NCI-H146 (cell line): ENCODE results near the gene CERS4.
"Not testable (repeated sequence)": the region's sequence is repeated elsewhere in the genome, so short reads cannot be mapped to it uniquely, and the experiment has no call there.

Source experiments
- DNase-seq: peaks from one replicate; lab custom pipeline; 2025; lab: John Stamatoyannopoulos, UW

The CERS4 gene

DNA sequence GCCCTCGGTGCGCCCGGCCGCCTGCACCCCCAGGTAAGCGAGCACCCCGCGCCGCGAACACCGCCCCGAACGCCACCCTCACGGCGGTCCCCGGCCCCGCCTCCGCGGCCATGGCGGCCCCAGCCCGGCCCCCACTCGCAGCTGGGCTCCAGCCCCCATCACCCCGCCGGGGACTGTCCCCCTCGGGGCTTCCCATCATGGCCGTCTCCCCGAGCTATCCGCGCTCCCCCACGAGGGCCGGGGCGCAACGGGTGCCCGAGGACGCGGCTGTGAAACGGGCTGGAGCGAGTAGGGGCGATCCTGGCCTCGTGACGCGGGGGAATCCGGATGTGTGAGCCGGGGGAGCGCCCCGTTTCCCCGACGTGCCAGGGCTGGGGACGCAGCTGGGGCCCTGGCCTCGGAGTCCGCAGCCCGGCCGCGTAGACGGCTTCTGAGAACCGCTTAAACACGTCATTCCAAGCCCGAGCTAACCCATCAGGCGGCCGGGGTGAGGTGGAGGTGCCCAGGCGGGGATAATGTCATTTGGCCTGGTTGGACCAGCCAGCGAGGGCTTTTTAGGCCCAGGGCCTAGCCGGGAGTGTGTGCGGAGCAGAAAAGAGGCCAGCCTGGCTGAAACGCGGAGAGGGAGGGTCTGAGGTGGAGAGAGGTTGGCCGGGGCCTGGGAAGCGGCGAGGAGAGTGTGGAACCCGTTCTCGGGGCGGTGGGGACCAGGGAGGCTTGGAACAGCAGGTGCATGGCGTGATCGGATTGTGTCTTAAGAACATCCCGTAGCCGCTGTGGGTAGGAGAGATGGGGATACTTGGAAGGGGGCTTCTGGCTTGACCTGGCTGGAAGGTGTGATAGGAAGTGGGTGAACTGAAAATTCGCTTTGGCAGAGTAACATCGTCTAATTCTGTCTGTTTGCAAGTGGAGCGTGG is 550 bp downstream of the CERS4 start:
- DNase-seq, result peak; percentile 1

GRCh38 chr19:8210421-8211101 is 1.4 kb downstream of the CERS4 start:
- peak; percentile 20 for DNase-seq

- no peak for DNase-seq
These were observed 3.0 kb downstream of the CERS4 start for GRCh38 chr19:8212212-8212611.

DNA sequence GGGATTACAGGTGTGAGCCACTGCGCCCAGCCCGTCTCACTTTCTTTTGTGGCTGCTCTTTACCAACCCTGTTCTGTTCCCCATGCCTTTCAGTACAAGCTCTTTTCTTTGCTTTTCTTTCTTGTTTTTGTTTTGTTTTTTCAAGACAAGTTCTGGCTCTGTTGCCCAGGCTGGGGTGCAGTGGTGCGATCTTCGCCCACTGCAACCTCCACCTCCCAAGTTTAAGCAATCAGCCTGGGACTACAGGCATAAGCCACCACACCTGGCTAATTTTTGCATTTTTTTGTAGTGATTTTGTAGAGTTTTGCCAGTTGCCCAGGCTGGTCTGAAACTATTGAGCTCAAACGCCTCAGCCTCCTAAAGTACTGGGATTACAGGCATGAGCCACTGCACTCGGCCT is 3.7 kb downstream of the CERS4 start:
- no peak for DNase-seq

- no peak for DNase-seq
These were observed 4.9 kb downstream of the CERS4 start for GRCh38 chr19:8213827-8214672.

- DNase-seq, result no peak
These were observed 5.6 kb downstream of the CERS4 start for GRCh38 chr19:8214802-8215201.

GRCh38 chr19:8215783-8216182 is 6.6 kb downstream of the CERS4 start:
- DNase-seq, result no peak

GRCh38 chr19:8216357-8216756 is 7.2 kb downstream of the CERS4 start:
- no peak for DNase-seq

- DNase-seq, result not testable (repeated sequence)
These were observed 9.0 kb downstream of the CERS4 start for GRCh38 chr19:8218127-8218526.

DNA sequence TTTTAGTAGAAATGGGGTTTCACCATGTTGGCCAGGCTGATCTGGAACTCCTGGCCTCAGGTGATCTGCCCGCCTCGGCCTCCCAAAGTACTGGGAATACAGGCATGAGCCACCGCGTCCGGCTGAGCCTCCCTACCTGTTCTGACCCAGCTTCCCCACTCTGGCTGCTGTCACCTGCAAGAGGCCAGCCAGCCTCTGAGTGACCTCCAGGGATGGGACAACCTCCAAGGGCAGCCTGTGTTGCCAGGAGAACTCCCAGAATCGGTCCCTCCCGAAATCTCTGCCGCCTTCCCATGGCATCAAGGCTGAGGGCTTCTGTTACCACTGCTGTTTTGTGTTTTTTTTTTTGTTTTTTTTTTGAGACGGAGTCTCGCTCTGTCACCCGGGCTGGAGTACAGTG is 11.3 kb downstream of the CERS4 start:
- no peak for DNase-seq

- no peak for DNase-seq
These were observed 12.0 kb downstream of the CERS4 start for GRCh38 chr19:8221161-8221560.

DNA sequence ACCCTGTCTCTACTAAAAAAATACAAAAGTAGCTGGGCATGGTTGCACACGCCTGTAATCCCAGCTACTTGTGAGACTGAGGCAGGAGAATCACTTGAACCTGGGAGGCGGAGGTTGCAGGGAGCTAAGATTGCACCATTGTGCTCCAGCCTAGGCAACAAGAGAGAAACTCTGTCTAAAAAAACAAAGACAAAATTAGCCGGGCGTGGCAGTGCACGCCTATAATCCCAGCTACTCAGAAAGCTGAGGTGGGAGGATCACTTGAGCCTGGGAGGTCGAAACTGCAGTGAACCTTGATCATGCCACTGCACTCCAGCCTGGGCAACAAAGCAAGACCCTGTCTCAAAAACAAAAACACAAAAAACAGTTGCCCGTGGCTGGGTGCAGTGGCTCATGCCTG is 14.3 kb downstream of the CERS4 start:
- not testable (repeated sequence) for DNase-seq

GRCh38 chr19:8224394-8225145 is 15.4 kb downstream of the CERS4 start:
- DNase-seq, result no peak

DNA sequence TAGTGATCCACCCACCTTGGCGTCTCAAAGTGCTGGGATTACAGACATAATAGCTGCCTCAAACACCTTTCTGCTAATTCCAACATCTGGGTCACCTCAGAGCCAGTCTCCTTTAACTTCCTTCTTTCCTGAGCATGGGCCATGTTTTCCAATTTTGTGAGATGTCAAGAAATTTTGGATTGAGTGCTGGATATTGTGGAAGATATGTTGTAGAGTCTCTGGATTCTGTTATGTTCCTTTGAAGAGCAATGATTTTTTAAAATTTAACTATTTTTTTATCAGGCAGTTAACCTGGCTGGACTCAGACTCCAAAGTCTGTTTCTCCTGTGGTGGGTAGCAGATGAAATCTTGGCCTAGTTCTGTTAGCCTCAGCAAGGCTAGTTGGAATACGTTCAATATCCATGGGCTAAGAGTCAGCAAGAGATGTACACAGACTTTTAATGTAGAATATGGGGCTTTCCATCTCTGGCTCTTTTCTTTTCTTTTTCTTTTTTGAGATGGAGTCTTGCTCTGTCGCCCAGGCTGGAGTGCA is 22.0 kb downstream of the CERS4 start:
- no peak for DNase-seq

- DNase-seq, result no peak
These were observed 24.2 kb downstream of the CERS4 start for GRCh38 chr19:8233370-8233769.

DNA sequence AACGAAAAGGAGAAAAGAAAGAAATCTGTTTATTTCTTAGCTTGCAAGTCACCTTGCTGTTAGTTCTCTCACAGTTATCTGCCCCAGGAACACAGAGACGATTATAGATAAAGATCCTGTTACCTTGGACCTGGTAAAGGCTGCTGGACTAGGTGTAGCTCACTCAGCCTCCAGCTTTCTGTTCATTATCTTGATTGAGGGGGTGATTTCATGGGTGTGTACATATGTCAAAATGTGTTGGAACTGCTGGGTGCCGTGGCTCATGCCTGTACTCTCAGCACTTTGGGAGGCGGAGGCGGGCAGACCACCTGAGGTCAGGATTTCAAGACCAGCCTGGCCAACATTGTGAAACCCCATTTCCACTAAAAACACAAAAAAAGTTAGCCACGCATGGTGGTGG is 27.9 kb downstream of the CERS4 start:
- no peak for DNase-seq

- DNase-seq, result no peak
These were observed 29.1 kb downstream of the CERS4 start for GRCh38 chr19:8238251-8238650.

GRCh38 chr19:8239528-8240273 is 30.5 kb downstream of the CERS4 start:
- no peak for DNase-seq

- peak; percentile 7 for DNase-seq
These were observed 31.4 kb downstream of the CERS4 start for GRCh38 chr19:8240274-8241229.

GRCh38 chr19:8241646-8242045 is 32.5 kb downstream of the CERS4 start:
- no peak for DNase-seq
